GM20431 (cell line): ENCODE results near the gene TET3.

Experiments
- in situ Hi-C: fragments of 300-500 bp; cut with MseI, MboI; formaldehyde crosslinking; loops from one replicate; pipeline ENCODE4 v1.15.0; 2020; ENCODE audit warnings: low sequenced_read_pairs; ENCODE audit not compliant: unreplicated experiment

The TET3 gene

DNA sequence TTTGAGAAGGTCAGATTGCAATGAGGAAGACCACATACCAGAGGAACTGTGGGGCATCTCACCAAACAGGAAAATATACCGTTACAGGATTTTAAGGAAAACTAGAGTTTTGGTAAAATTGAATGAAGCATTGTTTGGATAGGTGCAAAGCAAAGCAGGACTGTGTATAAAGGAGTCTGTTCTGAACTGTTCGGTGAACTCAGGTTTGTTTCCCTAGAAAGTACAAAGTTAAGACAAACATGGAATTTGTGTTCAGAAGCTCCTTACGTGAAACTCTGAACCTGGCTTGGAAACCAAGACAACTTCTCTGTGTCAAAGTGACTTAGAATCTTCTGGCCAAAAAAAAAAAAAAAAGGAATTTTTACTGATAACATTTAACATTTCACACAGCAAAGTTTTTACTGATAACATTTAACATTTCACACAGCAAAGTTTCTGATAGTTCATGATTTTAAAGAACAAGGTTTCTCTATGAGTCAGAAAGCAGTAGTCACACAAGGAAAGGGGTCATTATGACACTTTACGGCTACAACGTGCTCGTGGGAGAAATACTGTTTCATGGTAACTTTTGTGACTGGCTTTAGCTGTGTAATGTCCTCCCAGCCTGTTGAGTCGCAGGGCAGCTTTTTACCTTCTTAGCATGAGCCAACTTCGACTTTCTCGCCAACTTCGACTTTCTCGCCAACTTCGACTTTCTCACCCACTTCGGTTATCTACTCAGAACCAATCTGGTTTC lies 21.2 kb upstream of the TET3 start:
- in situ Hi-C loops: no loop called here

GRCh38 chr2:73964223-73964622 lies 20.5 kb upstream of the TET3 start:
- in situ Hi-C loops: no loop called here

GRCh38 chr2:73965053-73965452 lies 19.7 kb upstream of the TET3 start:
- in situ Hi-C loops: no loop called here

- in situ Hi-C loops: no loop called here
Observed at GRCh38 chr2:73968357-73968937, 16.3 kb upstream of the TET3 start.

GRCh38 chr2:73969356-73969755 lies 15.4 kb upstream of the TET3 start:
- in situ Hi-C loops: no loop called here

GRCh38 chr2:73970141-73970803 lies 14.4 kb upstream of the TET3 start:
- in situ Hi-C loops: no loop called here

- in situ Hi-C loops: no loop called here
Observed at GRCh38 chr2:73970850-73971471, 13.7 kb upstream of the TET3 start.

- in situ Hi-C loops: no loop called here
Observed at GRCh38 chr2:73971722-73972121, 13.0 kb upstream of the TET3 start.

DNA sequence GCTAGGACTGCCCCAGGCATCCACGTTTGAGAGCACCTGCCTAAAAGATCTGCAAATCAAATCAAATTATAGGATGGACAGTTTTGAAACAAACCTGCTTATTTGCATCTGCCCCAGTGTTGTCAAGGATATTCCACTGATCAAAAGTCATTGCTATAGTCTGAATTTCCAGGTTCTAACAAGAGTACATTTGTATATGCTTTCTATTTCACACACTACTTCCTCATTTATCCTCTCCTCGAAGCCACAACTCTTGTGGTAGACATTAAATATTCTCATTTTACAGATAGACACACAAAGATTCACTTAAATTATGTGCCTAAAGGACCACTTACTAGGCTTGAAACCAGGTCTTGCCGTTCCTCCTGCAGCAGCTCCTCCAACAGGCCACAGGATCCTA lies 11.9 kb upstream of the TET3 start:
- in situ Hi-C loops: no loop called here

DNA sequence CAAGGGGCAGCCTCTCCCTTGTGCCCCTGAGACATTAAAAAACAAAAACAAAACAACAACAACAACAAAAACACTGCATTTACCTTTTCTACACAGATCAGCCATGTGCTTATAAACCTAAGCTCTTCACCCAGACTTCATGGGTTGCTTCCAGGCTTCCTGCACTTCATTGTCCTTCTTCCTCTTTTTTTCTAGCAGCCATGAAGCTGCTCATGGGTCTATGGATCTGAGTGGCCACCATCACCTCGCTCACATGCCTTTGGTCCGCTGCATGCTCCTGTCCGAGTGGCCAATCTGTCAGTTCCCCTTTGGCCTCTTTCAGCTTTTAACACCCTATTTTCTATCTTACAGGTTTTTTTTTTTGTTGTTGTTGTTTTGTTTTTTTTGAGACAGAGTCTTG lies 9.0 kb upstream of the TET3 start:
- in situ Hi-C loops: no loop called here

DNA sequence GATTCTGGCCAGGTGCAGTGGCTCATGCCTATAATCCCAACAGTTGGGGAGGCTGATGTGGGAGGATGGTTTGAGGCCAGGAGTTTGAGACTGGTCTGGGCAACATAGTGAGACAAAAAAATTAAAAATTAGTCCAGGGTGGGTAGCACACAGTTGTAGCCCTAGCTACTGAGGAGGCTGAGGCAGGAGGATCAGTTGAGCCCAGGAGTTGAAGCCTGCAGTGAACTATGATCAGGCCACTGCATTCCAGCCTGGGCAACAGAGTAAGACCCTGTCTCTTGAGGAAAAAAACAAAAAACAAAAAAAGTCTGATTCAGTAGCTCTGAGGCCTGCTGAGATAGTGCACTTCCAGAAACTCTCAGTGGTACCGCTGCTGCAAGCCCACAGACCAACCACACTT lies 7.9 kb upstream of the TET3 start:
- in situ Hi-C loops: no loop called here

DNA sequence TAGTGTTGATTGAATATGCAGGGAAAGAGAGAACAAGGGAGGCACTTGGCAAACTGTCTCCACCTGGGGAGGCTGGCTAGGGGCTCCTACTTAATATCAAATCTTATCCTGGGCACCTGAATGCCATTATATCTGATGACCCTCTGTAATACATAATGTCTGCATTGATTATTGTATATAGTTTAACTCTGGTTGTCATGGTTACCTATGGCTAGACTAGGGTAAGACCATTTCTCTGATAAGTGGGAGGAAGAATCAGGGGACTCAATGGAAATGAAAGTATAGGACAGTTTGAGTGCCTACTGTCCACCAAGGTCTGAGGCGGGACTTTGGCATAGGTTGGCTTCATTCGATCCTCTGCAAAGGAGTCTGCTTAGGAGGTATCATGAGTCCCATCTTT lies 7.2 kb upstream of the TET3 start:
- in situ Hi-C loops: no loop called here

GRCh38 chr2:73979021-73979420 lies 5.7 kb upstream of the TET3 start:
- in situ Hi-C loops: no loop called here

DNA sequence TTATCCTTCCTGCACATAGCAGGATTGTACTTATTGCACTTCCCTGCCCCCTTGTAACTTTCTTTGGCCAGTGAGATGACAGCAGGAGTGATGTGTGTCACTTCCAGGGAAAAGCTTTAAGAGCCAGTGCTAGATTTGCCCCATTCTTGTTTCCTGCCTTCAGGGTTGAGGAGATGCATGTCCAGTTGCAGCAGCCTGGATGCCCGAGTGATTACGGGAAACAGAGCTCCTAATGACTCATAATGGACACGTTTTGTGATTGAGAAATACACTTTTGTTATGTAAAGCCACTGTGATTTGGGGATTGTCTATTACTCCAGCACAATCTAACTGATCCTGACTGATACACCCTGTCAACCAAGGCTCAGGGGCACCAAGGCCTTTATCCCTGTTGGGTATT lies 5.0 kb upstream of the TET3 start:
- in situ Hi-C loops: no loop called here

DNA sequence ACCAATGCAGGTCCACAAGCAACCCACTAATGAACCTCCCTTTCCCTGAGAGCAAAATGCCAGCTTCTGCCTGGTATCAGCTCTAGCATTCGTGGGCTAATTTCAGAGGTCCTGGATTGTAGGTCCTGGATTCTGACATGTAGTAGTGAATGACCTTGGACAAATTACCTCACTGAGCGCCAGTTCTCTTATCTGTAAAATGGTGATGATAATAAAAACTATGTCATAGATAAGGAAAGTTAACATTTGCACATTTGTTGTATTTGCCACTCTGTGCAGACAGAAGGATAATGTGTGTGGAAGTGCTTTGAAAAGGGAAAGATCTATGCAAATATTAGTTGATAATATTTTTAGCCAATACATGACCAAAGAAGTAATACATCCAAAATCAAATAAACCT lies 4.1 kb upstream of the TET3 start:
- in situ Hi-C loops: no loop called here

- in situ Hi-C loops: no loop called here
Observed at GRCh38 chr2:73981081-73982001, 3.4 kb upstream of the TET3 start.

DNA sequence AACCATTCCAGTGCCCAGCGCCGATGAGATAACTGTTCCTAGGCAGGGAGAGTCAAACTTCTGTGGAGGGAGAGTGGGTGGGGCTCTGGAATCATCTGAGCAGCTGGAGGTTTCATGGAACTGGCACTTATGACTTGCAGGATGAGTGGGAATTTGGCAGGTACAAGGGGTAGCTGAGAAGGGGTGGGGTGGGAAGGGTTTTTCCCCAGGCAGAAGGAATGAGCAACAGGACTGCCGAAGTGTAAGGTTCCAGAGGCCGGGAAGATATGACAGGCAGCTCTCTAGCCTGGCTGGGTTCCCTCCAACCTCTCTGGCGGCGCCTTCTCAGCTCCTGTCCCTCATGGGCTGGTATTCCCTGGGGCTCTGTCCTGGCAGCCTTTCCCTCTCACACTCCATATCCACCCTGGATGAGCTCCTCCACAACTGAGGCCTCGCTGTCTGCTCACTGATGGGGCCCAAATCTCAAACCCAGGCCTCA lies 2.5 kb upstream of the TET3 start:
- in situ Hi-C loops: no loop called here

GRCh38 chr2:73983322-73984202 lies 1.1 kb upstream of the TET3 start:
- in situ Hi-C loops: no loop called here

DNA sequence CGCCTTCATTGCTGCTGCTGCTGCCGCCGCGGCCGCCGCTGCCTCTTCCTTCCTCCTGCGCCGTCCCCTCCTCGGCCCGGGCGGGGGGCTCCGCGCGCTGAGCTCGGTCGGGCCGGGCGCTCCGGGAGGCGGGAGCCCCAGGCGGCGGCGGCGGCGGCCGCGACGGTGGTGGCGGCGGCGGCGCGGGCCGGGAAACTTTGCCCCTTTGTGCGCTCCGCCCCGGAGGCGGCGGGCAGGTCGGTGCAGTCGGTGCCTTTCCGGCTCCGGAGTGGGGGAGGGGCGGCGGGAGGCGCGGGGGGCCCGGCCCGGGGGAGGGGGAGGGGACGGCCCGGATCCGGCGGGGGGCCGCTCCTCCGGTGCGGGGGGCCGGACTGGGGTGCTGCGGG lies 205 bp downstream of the TET3 start:
- in situ Hi-C loops: no loop called here
